HG02610 (cell line): ENCODE data around the gene HSPB9.
"Not testable (repeated sequence)": the region's sequence is repeated elsewhere in the genome, so short reads cannot be mapped to it uniquely, and the experiment has no call there.

Experiments used
- ATAC-seq: cut with Tn5 transposase; IDR thresholded peaks from one replicate; pipeline ENCODE4 v1.9.1; 2021; ENCODE audit warnings: mild to moderate bottlenecking, moderate library complexity; ENCODE audit not compliant: unreplicated experiment

Gene HSPB9

DNA sequence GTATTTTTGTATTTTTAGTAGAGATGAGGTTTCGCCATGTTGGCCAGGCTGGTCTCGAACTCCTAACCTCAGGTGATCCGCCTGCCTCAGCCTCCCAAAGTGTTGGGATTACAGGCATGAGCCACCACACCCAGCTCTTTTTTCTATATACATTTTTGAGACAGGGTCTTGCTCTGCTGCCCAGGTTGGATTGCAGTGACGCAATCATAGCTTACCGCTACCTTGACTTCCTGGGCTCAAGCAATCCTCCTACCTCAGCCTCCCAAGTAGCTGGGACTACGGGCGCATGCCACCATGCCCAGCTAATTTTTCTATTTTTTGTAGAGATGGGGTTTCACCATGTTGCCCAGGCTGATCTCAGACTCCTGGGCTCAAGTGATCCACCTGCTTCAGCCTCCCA lies 18.1 kb downstream of the HSPB9 start:
- ATAC-seq = not testable (repeated sequence)

DNA sequence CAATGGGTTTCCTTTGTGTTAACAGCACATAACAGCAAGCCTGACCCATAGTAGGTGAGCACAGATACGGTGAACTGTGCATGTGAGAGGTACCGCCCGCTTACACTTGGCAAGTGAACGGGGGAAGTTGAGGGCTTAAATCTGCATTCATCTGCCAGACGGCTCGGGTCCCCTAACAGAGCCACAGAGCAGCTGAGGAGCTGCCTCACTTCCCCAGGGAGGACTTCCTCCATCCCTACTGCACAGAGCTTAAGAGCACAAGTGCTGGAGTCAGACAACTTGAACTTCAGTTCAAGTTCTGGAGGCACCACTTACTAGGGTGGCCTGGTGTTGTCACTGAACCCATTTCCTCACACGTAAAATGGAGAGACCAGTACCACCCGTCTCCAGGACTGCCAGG lies 18.8 kb downstream of the HSPB9 start:
- no peak for ATAC-seq

GRCh38 chr17:42142371-42142896 lies 19.8 kb downstream of the HSPB9 start:
- ATAC-seq = no peak

DNA sequence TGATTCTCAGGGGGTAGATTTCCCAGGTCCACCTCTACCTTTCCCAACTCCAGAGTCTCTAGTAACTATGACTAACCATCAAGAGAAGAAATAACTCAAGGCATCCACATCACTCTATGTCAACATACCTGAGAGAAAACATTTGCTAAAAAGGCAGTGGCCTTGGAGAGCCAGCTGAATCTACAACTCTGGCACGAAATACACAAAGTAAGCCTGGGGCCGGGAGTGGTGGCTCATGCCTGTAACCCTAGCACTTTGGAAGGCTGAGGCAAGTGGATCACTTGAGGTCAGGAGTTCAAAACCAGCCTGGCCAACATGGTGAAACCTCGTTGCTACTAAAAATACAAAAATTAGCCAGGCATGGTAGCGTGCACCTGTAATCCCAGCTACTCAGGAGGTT lies 20.5 kb downstream of the HSPB9 start:
- ATAC-seq = not testable (repeated sequence)

GRCh38 chr17:42146911-42147607 lies 24.5 kb downstream of the HSPB9 start:
- ATAC-seq = no peak

DNA sequence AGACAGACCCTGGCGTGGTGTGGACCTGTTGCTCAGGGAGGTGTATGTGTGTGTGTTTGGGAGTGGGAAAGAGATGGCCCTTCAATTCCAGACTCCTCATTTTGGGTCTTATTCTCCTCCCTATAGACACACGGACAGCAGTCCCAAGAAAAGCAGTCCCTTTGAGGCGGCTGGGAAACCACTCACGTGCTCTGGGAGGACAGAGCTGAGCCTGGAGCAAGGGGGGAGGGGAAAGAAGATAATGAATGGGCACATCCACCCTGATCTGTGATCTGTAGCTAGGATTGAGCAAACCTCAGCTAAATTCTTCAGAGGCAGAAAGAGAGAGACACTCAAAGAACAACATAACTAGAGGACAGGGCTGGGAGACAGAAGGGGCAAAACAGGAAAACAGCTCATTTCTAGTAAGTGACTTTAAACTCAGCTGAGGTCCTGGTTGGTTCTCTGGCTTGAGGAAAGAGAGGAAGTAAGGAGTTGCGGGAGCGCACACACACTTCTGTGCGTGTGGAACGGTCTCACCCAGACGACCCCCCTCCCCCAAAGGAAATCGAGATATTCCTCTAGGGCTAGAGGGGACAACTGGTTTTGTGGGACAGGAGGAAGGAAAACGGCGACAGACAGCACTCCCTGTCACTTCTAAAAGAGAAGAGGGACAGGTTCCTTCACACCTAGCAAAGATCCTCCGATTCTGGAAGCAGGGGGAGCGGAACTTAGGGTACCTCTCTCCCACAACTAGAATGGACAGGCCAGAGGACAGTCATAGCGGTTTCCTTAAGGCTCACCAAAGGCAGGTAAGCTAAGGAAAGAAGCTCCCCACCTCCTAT lies 31.5 kb downstream of the HSPB9 start:
- no peak for ATAC-seq

- ATAC-seq = no peak
Measured at GRCh38 chr17:42155614-42156045, 33.0 kb downstream of the HSPB9 start.

- no peak for ATAC-seq
Measured at GRCh38 chr17:42159796-42160530, 37.4 kb downstream of the HSPB9 start.

GRCh38 chr17:42160531-42160910 lies 37.9 kb downstream of the HSPB9 start:
- no peak for ATAC-seq

DNA sequence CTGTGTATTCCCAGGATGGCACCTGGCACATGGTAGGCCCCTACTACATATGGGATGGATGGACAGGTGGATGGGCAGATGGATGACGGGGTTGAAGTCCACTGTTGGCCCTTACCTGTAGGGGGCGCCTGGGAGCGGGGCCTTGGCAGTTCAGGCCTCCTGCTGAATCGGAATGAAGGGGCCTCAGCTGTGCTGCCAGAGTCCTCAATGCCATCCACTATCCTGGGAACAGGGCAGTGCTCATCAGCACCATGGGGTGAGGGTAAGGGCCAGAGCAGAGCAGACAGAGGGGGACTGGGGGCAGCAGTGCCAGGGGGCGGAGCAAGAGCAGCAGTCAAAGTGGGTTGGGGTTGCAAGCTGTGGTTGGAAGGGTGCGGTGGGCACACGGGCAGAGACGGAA lies 40.5 kb downstream of the HSPB9 start:
- no peak for ATAC-seq

DNA sequence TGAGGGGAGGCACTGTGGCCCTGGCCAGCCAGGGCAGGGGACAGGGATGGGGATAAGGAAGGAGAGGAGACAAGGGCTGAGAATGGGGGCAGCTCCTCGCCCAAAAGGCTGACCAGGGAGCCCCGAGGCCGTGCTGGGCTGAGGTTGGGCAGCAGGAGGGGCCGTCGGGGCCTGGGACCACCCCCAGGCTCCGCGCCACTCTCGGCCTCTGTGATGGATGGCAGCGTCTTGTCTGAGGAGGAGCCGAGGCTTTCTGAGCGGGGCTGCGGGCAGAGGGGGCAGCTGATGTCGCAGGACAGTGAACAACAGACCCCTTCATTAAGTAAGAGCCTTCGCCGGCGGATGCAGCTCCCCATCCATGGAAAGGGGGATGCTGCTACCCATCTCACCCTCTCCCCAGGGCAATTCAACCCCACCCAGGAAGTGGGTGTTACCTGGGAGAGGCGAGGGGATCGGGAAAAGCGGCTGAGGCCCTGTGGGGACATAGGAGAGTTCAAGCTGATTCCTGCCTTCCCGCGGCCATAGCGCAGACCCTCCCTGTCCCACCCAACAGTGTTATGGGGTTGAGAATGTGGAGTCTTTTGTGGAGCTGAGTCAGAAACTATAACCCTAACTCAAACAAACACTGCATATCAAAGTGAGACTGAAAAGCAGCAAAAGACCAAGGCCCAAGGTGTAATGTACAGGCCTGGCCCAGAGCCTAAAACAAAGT lies 41.2 kb downstream of the HSPB9 start:
- no peak for ATAC-seq

DNA sequence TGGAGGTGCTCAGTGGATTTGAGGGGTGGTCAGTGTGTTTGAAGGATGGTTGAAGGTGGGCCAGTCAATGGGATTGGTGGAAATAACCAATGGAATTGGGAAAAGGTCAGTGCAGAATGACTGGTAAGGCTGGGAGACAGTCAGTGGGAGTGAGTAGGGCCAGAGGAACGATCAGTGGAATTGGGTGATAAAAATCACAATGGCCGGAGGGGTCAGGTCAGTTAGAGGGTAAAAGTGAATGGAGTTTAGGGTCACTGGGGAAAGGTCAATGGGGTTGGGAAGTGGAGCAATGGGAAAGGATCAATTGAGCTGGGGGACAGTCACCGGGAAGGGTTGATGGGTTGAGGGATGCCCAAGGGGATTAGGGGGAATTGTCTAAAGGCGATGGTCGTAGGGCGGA lies 43.1 kb downstream of the HSPB9 start:
- ATAC-seq = no peak

GRCh38 chr17:42166196-42166763 lies 43.7 kb downstream of the HSPB9 start:
- ATAC-seq = no peak

DNA sequence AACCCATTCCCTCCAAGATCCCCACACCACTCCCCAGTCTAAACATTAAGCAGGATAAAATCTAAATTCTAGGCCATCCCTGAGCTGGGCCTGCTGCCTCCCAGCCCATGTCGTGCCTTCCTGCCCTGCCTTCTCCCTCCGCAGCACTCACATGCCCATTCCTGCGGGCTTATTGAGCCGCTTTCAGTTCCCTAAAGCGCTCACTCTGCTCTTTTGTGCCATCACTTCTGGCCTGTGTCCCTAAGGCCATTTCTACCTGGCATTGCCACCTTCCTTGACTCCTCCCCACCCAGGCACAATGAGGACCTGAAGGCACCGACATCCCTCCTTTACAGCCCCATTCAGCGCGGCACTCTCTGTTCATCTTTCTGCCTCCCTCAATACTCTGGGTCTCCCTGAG lies 45.2 kb downstream of the HSPB9 start:
- ATAC-seq = no peak

DNA sequence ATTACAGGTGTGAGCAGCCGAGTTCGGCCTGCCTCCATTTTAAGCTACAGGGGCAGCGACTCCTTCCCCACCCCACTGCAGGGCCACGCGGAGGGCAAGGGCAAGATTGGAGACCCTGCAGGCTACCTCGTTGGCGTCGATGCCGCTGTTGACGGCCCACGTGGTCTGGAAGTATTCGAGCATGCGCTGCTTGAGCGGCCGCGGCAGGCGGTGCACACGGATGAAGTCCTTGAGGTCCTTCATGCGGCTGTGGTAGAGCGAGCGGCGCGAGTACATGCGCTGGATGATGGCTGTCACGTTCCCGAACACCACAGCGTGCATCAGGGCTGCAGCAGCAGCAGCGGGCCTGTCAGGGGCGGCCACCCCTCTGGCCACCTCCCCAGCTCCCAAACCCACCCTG lies 46.7 kb downstream of the HSPB9 start:
- no peak for ATAC-seq

DNA sequence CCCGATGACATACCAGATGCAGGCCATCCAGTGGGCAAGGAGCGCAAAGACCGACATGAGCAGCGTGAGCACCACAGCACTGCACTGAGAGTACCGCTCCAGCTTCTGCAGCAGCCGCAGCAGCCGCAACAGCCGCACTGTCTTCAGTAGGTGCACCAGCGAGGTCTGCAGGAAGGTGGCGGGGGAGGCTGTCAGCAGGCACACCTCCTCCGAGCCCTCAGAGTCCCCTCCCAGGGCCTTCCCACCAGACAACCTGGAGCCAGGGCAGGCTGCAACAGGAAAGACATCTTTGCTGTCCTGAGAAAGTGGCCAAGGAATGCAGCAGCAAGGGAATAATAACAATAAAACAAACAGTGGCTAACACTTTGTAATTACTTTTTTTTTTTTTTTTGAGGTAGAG lies 49.2 kb downstream of the HSPB9 start:
- no peak for ATAC-seq
